Right lobe of liver (tissue), 6 donors: ENCODE measurements around the gene PMEPA1. TPM values are rescaled to one million over a fixed set of nuclear protein-coding genes. Genes with fewer than 3 reads are reported as not detected.

ENCODE experiments used
- ATAC-seq, 4 donors: fragments of 200-7000 bp; cut with Tn5 transposase; one replicate each; pipeline ENCODE4 v1.9.1; 2020; ENCODE audit warnings: mild to moderate bottlenecking in 4 of 4, moderate library complexity in 4 of 4
- DNase-seq, 3 donors: peaks; one replicate each; pipeline ENCODE4 v3.0.0-alpha.2; 2020
- H3K27ac ChIP-seq, 3 donors: fragments of 200-600 bp; one replicate each; pipeline ENCODE4 v1.8.0; 2022
- H3K27me3 ChIP-seq, 2 donors: fragments of 200-600 bp; one replicate each; pipeline ENCODE4 v1.8.0; 2022
- H3K36me3 ChIP-seq, 4 donors: fragments of 200-600 bp; sonication (generic) in 1 of 4; one replicate each; pipeline versions ENCODE4 v1.5.1 to v1.8.0; 2017 to 2022; ENCODE audit warnings: control low read depth in 1 of 4
- H3K4me1 ChIP-seq, 4 donors: fragments of 200-600 bp; sonication (generic) in 1 of 4; one replicate each; pipeline versions ENCODE4 v1.5.1 to v1.8.0; 2017 to 2022; ENCODE audit warnings: control low read depth in 1 of 4
- H3K4me3 ChIP-seq, 3 donors: fragments of 200-600 bp; one replicate each; pipeline ENCODE4 v1.8.0; 2022
- H3K9me3 ChIP-seq, 4 donors: fragments of 200-600 bp; sonication (generic) in 1 of 4; one replicate each; pipeline versions ENCODE4 v1.5.1 to v1.8.0; 2017 to 2022; ENCODE audit warnings: control low read depth in 1 of 4
- CTCF ChIP-seq, 4 donors: fragments of 200-600 bp in 3 of 4; fragments of 450-650 bp in 1 of 4; IDR thresholded peaks; one replicate each; pipeline versions ENCODE4 v1.5.1 to v1.8.0; 2016 to 2022; ENCODE audit warnings: antibody characterized with exemption in 4 of 4, mild to moderate bottlenecking in 2 of 4
- POLR2A ChIP-seq: fragments of 450-650 bp; IDR thresholded peaks from one replicate; pipeline ENCODE4 v1.6.1; 2017; ENCODE audit warnings: antibody characterized with exemption, mild to moderate bottlenecking
- WGBS: methylation state at CpG from one replicate; pipeline ENCODE4 v1.1.6; 2018; ENCODE audit warnings: low coverage, low lambda C conversion rate; ENCODE audit not compliant: insufficient coverage; ENCODE audit errors: missing lambda C conversion rate; 5-methylcytosine and 5-hydroxymethylcytosine counted together
- intact Hi-C, 2 donors: fragments of 100-400 bp; cut with DNase I; formaldehyde crosslinking; loops; one replicate each; pipeline versions ENCODE4 v1.11.2 to v1.14.1; 2022
- total RNA-seq, 6 experiments: library from RNA; depleted of rRNA in 2 of 6; stranded (reverse); fragments of >200 nt in 2 of 6; fragmentation: NEBNext Ultra II Directional in 3 of 6; extraction: Animal tissue kit (Norgen Biotek cat#: 25700) in 3 of 6; gene quantifications; one replicate each; pipeline versions ENCODE4 v1.1.0 to v1.2.4, GENCODE V29; 2016 to 2023
- donor health status: DM: no; HTN: yes; CAD: no.
- donor health status: DM: no; HTN: no; CAD: no.
- donor health status: DM: no; HTN: no; CAD: no.
- donor health status: DM: no; HTN: yes; CAD: no.
- donor health status: DM: no; HTN: yes; CAD: no.

PMEPA1 gene
- total RNA-seq, 6 experiments from 2014 or later, result 0.50 to 2.3 (median 1.4) TPM

GRCh38 chr20:57617079-57617795 lies 92.6 kb downstream of the PMEPA1 start:
- intact Hi-C loops, result no loop called here
- ATAC-seq (no peak), DNase-seq (no peak)

GRCh38 chr20:57616143-57616951 lies 93.5 kb downstream of the PMEPA1 start:
- TF ChIP-seq CTCF (IDR thresholded peaks at IDR 0.05) (no peak), POLR2A (no peak)
- ATAC-seq (no peak), DNase-seq (no peak)
- Histone ChIP-seq H3K27ac (no peak overlapping the region), H3K27me3 (no peaks in the 10 kb centered on the region), H3K4me1 (no peaks in the 10 kb centered on the region), H3K9me3 (no peaks in the 10 kb centered on the region), H3K4me3 (no peak overlapping the region), H3K36me3 (no peaks in the 10 kb centered on the region)
- intact Hi-C loops, result no loop called here
- WGBS, result 47% methylated on average over 3 of the region's 20 CpGs

More at GRCh38 chr20:57617079-57617795, 92.6 kb downstream of the PMEPA1 start:
- no peak overlapping the region for H3K27ac ChIP-seq
- no peak overlapping the region for H3K4me3 ChIP-seq
- no peaks in the 10 kb centered on the region for H3K9me3 ChIP-seq
- no peaks in the 10 kb centered on the region for H3K4me1 ChIP-seq
- TF ChIP-seq CTCF (IDR thresholded peaks at IDR 0.05) (no peak), POLR2A (no peak)
- H3K36me3 ChIP-seq, result no peaks in the 10 kb centered on the region
- no peaks in the 10 kb centered on the region for H3K27me3 ChIP-seq
- WGBS, result 64% methylated on average over 5 of the region's 6 CpGs

GRCh38 chr20:57615445-57615811 lies 94.4 kb downstream of the PMEPA1 start:
- H3K27me3 ChIP-seq, result no peaks in the 10 kb centered on the region
- TF ChIP-seq CTCF (IDR thresholded peaks at IDR 0.05), result no peak
- no peak for TF ChIP-seq POLR2A
- DNase-seq, result no peak
- H3K9me3 ChIP-seq, result no peaks in the 10 kb centered on the region
- no CpG with 5 or more reads among the region's 8 CpGs for WGBS
- no peak overlapping the region for H3K27ac ChIP-seq
- no peak overlapping the region for H3K4me3 ChIP-seq
- ATAC-seq, result no peak
- H3K36me3 ChIP-seq, result no peaks in the 10 kb centered on the region
- intact Hi-C loops, result no loop called here
- no peaks in the 10 kb centered on the region for H3K4me1 ChIP-seq

DNA sequence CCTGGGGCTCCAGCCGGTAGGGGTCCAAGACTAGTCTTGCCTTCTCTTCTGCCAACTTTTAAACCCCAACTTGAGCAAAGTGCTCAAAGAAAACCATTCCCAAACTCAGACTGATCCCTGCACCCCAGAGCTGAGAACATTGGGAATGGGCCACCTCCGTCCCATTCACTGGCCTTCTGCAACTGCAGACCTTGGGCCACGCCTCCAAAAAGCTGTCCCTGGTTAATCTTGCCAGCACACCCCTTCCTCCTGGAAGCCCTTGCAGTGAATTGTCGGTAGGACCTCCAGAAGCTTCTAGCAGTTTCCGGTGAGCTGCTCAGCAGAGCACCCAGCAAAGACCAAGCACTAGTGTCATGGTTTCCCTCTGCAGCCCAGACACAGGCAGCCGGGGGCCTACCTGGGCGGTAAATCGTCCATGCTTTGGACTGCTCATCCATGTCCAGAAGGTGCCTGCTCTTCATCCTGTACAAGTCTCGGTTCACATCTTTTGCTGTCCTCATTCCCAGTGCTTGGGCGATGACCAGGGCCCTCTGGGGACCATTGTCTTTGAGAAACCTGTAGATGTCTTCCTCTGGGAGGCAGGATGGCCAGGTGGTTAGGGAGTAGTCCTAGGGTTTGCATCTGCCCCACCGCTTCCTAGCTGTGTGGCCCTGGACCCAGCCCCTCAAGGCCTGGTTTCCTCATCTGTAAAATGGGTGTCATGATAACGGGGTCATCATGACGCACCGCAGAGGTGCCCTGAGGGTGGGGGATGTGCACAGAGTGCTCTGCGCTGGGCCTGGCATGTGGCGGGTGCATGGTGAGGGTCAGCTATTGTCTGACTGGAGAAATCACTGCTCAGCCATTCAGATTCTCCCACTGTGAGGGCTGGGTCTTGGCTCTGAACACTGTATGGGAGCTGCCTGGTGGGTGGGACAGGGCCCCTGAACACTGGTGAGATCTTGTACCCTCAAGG lies 95.0 kb downstream of the PMEPA1 start:
- intact Hi-C loops, result no loop called here
- no peaks in the 10 kb centered on the region for H3K36me3 ChIP-seq
- no peaks in the 10 kb centered on the region for H3K9me3 ChIP-seq
- TF ChIP-seq CTCF (IDR thresholded peaks at IDR 0.05) (no peak), POLR2A (no peak)
- 83% methylated on average over 7 of the region's 16 CpGs for WGBS
- DNase-seq (no peak), ATAC-seq (no peak)
- no peak overlapping the region for H3K4me3 ChIP-seq
- H3K27ac ChIP-seq, result no peak overlapping the region
- H3K27me3 ChIP-seq, result no peaks in the 10 kb centered on the region
- H3K4me1 ChIP-seq, result no peaks in the 10 kb centered on the region
